Activated T-cell treated with anti-CD3 and anti-CD28 coated beads, Interleukin-2, amount 50 U/mL, for 72 hours (primary cell): ENCODE results near the gene B4GAT1. TPM values are rescaled to one million over a fixed set of nuclear protein-coding genes. Genes with fewer than 3 reads are reported as not detected.
A peak's percentile ranks its signal among the peaks of the same experiment; 100 is the strongest.
"Not testable (repeated sequence)": the region's sequence is repeated elsewhere in the genome, so short reads cannot be mapped to it uniquely, and the experiment has no call there.

Source experiments
- ATAC-seq, 2 donors: fragments of 150-1000 bp; cut with Tn5 transposase; replicated peaks in 1 of 2; 2 replicates each; pipeline ENCODE4 v1.10.0; 2021; ENCODE audit warnings: moderate library complexity in 2 of 2, mild to moderate bottlenecking in 1 of 2
- DNase-seq, 2 donors: peaks; one replicate each; pipeline ENCODE4 v3.0.0; 2021 to 2022; ENCODE audit warnings: mixed read lengths in 1 of 2
- H3K27ac Mint-ChIP-seq: one replicate; pipeline ENCODE4 v1.8.0; 2022; ENCODE audit warnings: mild to moderate bottlenecking, moderate library complexity, mixed read lengths
- H3K27me3 Mint-ChIP-seq: one replicate; pipeline ENCODE4 v1.8.0; 2022; ENCODE audit warnings: low read depth, mixed read lengths
- H3K36me3 Mint-ChIP-seq, 2 donors: one replicate each; pipeline ENCODE4 v1.8.0; 2022; ENCODE audit warnings: mixed read lengths in 2 of 2, mild to moderate bottlenecking in 1 of 2; ENCODE audit not compliant: insufficient read depth in 2 of 2
- H3K4me1 Mint-ChIP-seq: one replicate; pipeline ENCODE4 v1.8.0; 2022; ENCODE audit warnings: low read depth, mixed read lengths
- H3K4me3 Mint-ChIP-seq, 2 donors: one replicate each; pipeline ENCODE4 v1.8.0; 2022; ENCODE audit warnings: mild to moderate bottlenecking in 2 of 2, mixed read lengths in 2 of 2, moderate library complexity in 2 of 2
- H3K9me3 Mint-ChIP-seq, 2 donors: one replicate each; pipeline ENCODE4 v1.8.0; 2022; ENCODE audit warnings: mixed read lengths in 2 of 2
- total RNA-seq, 2 donors: library from RNA; stranded (reverse); gene quantifications; one replicate each; pipeline ENCODE4 v1.2.3, GENCODE V29; 2022

B4GAT1 gene
- total RNA-seq, 2 donors from 2014 or later, result 6.3 to 8.3 TPM

DNA sequence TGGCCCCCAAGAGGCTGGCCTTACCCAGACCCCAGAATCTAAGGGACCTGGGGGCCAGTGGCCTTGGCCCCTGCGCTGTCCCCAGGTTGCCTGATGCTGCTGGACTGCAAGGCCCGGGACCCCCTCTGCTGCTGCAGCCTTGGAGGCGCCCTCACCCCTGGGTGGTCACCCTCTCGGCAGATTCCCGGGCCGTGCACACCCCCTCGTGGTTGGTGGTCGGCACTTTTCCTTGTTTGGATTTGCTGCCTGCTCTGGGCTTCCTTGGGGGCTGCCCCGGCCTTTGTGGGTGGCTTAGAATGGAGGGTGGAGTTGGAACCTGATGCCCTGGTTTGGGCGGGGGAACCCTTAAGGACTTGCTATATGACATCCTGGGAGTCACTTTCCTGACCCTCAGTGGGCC is 16.5 kb downstream of the B4GAT1 start:
- no peaks in the 10 kb centered on the region for H3K36me3 Mint-ChIP-seq
- no peak for DNase-seq
- ATAC-seq, result no peak
- H3K27me3 Mint-ChIP-seq, result no peaks in the 10 kb centered on the region
- H3K4me3 Mint-ChIP-seq, result no peak overlapping the region
- no peak overlapping the region for H3K27ac Mint-ChIP-seq
- H3K4me1 Mint-ChIP-seq, result peaks cover 36% of the 10 kb centered on the region
- H3K9me3 Mint-ChIP-seq, result no peaks in the 10 kb centered on the region

GRCh38 chr11:66329165-66329673 is 18.2 kb downstream of the B4GAT1 start:
- ATAC-seq, result no peak
- DNase-seq, result no peak
- peaks cover 39% of the 10 kb centered on the region for H3K4me1 Mint-ChIP-seq
- no peaks in the 10 kb centered on the region for H3K27me3 Mint-ChIP-seq
- H3K27ac Mint-ChIP-seq, result no peak overlapping the region
- H3K4me3 Mint-ChIP-seq, result no peak overlapping the region
- no peaks in the 10 kb centered on the region for H3K9me3 Mint-ChIP-seq
- H3K36me3 Mint-ChIP-seq, result no peaks in the 10 kb centered on the region

DNA sequence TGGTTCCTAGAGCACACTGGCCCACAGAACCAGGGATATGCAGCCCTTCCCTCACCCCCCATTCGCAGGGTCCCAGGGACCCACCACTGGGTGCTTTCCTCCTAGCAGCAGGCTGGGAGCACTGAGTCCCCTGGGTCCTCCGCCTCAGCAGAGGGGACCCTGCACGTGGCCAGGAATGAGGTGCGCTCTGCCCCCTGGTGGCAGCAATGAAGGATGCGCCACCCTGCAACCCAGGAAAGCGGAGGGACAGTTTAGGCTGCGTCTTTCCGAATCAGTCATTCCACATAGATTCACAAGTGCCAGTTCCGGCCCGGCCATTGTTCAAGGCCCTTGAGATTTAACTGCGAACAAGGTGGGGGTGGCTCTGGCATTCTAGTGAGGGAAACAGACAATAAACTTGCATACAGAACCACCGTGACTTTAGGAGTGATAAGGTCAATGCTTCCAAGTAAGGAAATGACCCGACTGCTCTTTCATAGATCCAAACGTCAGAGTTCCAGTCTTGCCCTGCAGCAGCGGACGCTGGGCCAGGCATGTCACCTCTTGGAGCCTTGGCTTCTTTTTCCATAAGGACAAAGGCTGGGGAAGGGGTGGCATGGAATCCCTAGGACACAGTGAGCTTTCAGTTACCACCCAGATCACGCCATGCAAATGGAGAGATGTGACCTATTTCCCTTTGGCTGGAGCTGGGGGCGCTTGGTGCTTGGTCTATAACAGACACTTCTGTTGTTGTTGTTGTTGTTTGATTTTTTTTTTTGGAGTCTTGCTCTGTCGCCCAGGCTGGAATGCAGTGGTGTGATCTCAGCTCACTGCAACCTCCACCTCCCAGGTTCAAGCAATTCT is 18.9 kb downstream of the B4GAT1 start:
- Mint-ChIP-seq H3K27me3 (no peaks in the 10 kb centered on the region), H3K4me3 (peak overlapping the region; percentile 56 to 60)

DNA sequence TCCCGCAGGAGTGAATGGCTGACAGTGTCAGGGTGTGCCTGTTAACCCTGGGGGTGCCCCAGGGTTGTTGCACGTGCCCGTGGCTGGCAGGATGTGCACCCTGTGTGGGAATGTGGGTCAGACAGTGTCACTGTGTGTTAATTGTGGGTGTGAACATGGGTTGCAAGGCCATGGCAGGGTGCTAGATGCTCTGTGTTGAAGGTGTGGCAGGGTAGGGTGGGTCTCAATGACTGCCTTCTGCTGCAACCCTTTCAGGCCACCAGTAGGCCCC is 19.5 kb downstream of the B4GAT1 start:
- ATAC-seq, result peak; percentile 32 to 47
- no peaks in the 10 kb centered on the region for H3K36me3 Mint-ChIP-seq
- H3K4me1 Mint-ChIP-seq, result peaks cover 44% of the 10 kb centered on the region
- H3K4me3 Mint-ChIP-seq, result no peak overlapping the region
- H3K9me3 Mint-ChIP-seq, result no peaks in the 10 kb centered on the region
- no peak for DNase-seq
- H3K27ac Mint-ChIP-seq, result no peak overlapping the region
- no peaks in the 10 kb centered on the region for H3K27me3 Mint-ChIP-seq

More for the DNA sequence above, 18.9 kb downstream of the B4GAT1 start:
- ATAC-seq, result peak; percentile 88 to 89
- H3K9me3 Mint-ChIP-seq, result no peaks in the 10 kb centered on the region
- peaks cover 44% of the 10 kb centered on the region for H3K4me1 Mint-ChIP-seq
- DNase-seq, result peak; percentile 82 to 87
- no peaks in the 10 kb centered on the region for H3K36me3 Mint-ChIP-seq
- no peak overlapping the region for H3K27ac Mint-ChIP-seq

GRCh38 chr11:66327171-66328030 is 20.0 kb downstream of the B4GAT1 start:
- Mint-ChIP-seq H3K36me3 (no peaks in the 10 kb centered on the region), H3K9me3 (no peaks in the 10 kb centered on the region), H3K4me3 (peak overlapping the region in 1 of 2 donors; percentile 0), H3K4me1 (peaks cover 44% of the 10 kb centered on the region), H3K27me3 (no peaks in the 10 kb centered on the region), H3K27ac (peak overlapping the region; percentile 3)
- no peak for DNase-seq
- no peak for ATAC-seq

GRCh38 chr11:66326261-66327111 is 20.9 kb downstream of the B4GAT1 start:
- peak; percentile 16 to 22 for ATAC-seq
- Mint-ChIP-seq H3K27me3 (no peaks in the 10 kb centered on the region), H3K9me3 (no peaks in the 10 kb centered on the region), H3K36me3 (no peaks in the 10 kb centered on the region), H3K27ac (no peak overlapping the region), H3K4me1 (peaks cover 44% of the 10 kb centered on the region), H3K4me3 (peak overlapping the region in 1 of 2 donors; percentile 50)
- DNase-seq, result peak in 1 of 2 donors; percentile 34

DNA sequence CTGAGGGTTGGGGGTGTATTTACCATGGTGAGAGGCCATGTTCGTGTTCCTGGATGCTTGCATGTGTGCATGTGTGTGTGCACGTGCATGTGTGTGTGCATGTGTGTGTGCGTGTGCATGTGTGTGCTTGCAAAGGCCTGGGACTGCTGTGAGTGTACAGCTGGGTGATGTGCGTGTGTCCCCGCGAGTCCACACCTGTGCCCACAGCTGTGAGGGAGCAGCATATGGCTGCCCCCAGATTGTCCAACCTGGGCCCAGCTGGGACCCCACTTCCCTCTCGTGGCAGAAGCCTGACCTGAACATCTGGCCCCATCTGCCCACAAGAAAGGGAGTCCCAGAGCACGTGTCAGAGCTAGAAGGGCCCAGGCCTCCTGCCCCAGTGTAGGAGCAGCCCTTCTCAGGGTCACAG is 22.2 kb downstream of the B4GAT1 start:
- no peak overlapping the region for H3K27ac Mint-ChIP-seq
- H3K27me3 Mint-ChIP-seq, result no peaks in the 10 kb centered on the region
- no peak for ATAC-seq
- H3K4me1 Mint-ChIP-seq, result peaks cover 44% of the 10 kb centered on the region
- peaks cover 0 to 1% of the 10 kb centered on the region in 2 donors for H3K9me3 Mint-ChIP-seq
- H3K4me3 Mint-ChIP-seq, result no peak overlapping the region
- no peak for DNase-seq
- peaks cover 0 to 1% of the 10 kb centered on the region in 2 donors for H3K36me3 Mint-ChIP-seq

GRCh38 chr11:66324664-66325063 is 22.8 kb downstream of the B4GAT1 start:
- Mint-ChIP-seq H3K36me3 (peaks cover 0 to 2% of the 10 kb centered on the region in 2 donors), H3K4me3 (no peak overlapping the region), H3K27ac (no peak overlapping the region), H3K27me3 (no peaks in the 10 kb centered on the region), H3K9me3 (peaks cover 0 to 2% of the 10 kb centered on the region in 2 donors), H3K4me1 (peaks cover 44% of the 10 kb centered on the region)
- DNase-seq (no peak), ATAC-seq (no peak)

GRCh38 chr11:66323684-66324083 is 23.7 kb downstream of the B4GAT1 start:
- no peak for DNase-seq
- Mint-ChIP-seq H3K4me3 (no peak overlapping the region), H3K36me3 (peaks cover 0 to 2% of the 10 kb centered on the region in 2 donors), H3K27me3 (no peaks in the 10 kb centered on the region), H3K9me3 (peaks cover 0 to 2% of the 10 kb centered on the region in 2 donors), H3K27ac (no peak overlapping the region), H3K4me1 (peaks cover 48% of the 10 kb centered on the region)
- no peak for ATAC-seq

- DNase-seq (no peak), ATAC-seq (no peak)
- Mint-ChIP-seq H3K4me1 (peaks cover 48% of the 10 kb centered on the region), H3K36me3 (peaks cover 0 to 2% of the 10 kb centered on the region in 2 donors), H3K4me3 (no peak overlapping the region), H3K27ac (no peak overlapping the region), H3K27me3 (no peaks in the 10 kb centered on the region), H3K9me3 (peaks cover 0 to 2% of the 10 kb centered on the region in 2 donors)
Observed at GRCh38 chr11:66322732-66323427, 24.5 kb downstream of the B4GAT1 start.

- ATAC-seq (no peak), DNase-seq (no peak)
- H3K4me1 Mint-ChIP-seq, result peaks cover 46% of the 10 kb centered on the region
- H3K9me3 Mint-ChIP-seq, result peaks cover 0 to 2% of the 10 kb centered on the region in 2 donors
- H3K4me3 Mint-ChIP-seq, result no peak overlapping the region
- H3K36me3 Mint-ChIP-seq, result peaks cover 0 to 2% of the 10 kb centered on the region in 2 donors
- H3K27ac Mint-ChIP-seq, result no peak overlapping the region
- no peaks in the 10 kb centered on the region for H3K27me3 Mint-ChIP-seq
Observed at GRCh38 chr11:66321606-66322005, 25.8 kb downstream of the B4GAT1 start.

GRCh38 chr11:66320748-66321147 is 26.7 kb downstream of the B4GAT1 start:
- H3K4me3 Mint-ChIP-seq, H3K36me3 Mint-ChIP-seq, H3K9me3 Mint-ChIP-seq, H3K27ac Mint-ChIP-seq, H3K27me3 Mint-ChIP-seq, ATAC-seq, DNase-seq: not testable (repeated sequence)
- H3K4me1 Mint-ChIP-seq, result peaks cover 43% of the 10 kb centered on the region
